HEK293T (cell line): ENCODE measurements around the gene CCDC148.
"Not testable (repeated sequence)": the region's sequence is repeated elsewhere in the genome, so short reads cannot be mapped to it uniquely, and the experiment has no call there.

Source experiments
- CTCF ChIA-PET: fragments of 350-600 bp; formaldehyde crosslinking; extraction: SDS; loops from one replicate; lab custom pipeline; 2021; ENCODE audit warnings: antibody characterized with exemption, inconsistent platforms; lab: Yijun Ruan, JAX
- POLR2A ChIA-PET: fragments of 350-600 bp; formaldehyde crosslinking; extraction: SDS; loops from one replicate; lab custom pipeline; 2020; ENCODE audit warnings: antibody characterized with exemption, inconsistent platforms; lab: Yijun Ruan, JAX
- DNase-seq: peaks from one replicate; pipeline ENCODE4 v3.0.0; 2012; ENCODE audit warnings: mixed read lengths; ENCODE audit errors: extremely low spot score
- ARNT ChIP-seq: fragments of 450-650 bp; IDR thresholded peaks from 2 replicates; pipeline ENCODE4 v1.6.1; 2017; ENCODE audit warnings: mild to moderate bottlenecking
- BHLHE40 ChIP-seq: fragments of 450-650 bp; IDR thresholded peaks from 2 replicates; pipeline ENCODE4 v1.6.1; 2016; ENCODE audit warnings: mild to moderate bottlenecking, moderate library complexity, borderline replicate concordance
- CTBP1 ChIP-seq: fragments of 450-650 bp; IDR thresholded peaks from 2 replicates; pipeline ENCODE4 v1.6.1; 2016; ENCODE audit warnings: borderline replicate concordance
- ELF4 ChIP-seq: fragments of 450-650 bp; IDR thresholded peaks from 2 replicates; pipeline ENCODE4 v1.6.1; 2017; ENCODE audit warnings: antibody characterized with exemption
- FOXA1 ChIP-seq: fragments of 450-650 bp; IDR thresholded peaks from 2 replicates; pipeline ENCODE4 v1.6.1; 2016; ENCODE audit warnings: mild to moderate bottlenecking
- FOXK2 ChIP-seq: fragments of 450-650 bp; IDR thresholded peaks from 2 replicates; pipeline ENCODE4 v1.6.1; 2016; ENCODE audit warnings: mild to moderate bottlenecking
- FOXM1 ChIP-seq: fragments of 450-650 bp; IDR thresholded peaks from 2 replicates; pipeline ENCODE4 v1.6.1; 2017; ENCODE audit warnings: mild to moderate bottlenecking, borderline replicate concordance
- HDGF ChIP-seq: fragments of 450-650 bp; IDR thresholded peaks from 2 replicates; pipeline ENCODE4 v1.6.1; 2017; ENCODE audit warnings: antibody characterized with exemption, borderline replicate concordance
- L3MBTL2 ChIP-seq: fragments of 450-650 bp; conservative IDR thresholded peaks from 2 replicates; pipeline ENCODE4 v1.6.1; 2016; ENCODE audit warnings: mild to moderate bottlenecking
- LEF1 ChIP-seq: fragments of 450-650 bp; IDR thresholded peaks from 2 replicates; pipeline ENCODE4 v1.6.1; 2017; ENCODE audit warnings: mild to moderate bottlenecking, borderline replicate concordance
- NFRKB ChIP-seq: fragments of 450-650 bp; IDR thresholded peaks from 2 replicates; pipeline ENCODE4 v1.6.1; 2016; ENCODE audit warnings: mild to moderate bottlenecking, moderate library complexity
- PKNOX1 ChIP-seq: fragments of 450-650 bp; IDR thresholded peaks from 2 replicates; pipeline ENCODE4 v1.6.1; 2016
- SP1 ChIP-seq: fragments of 450-650 bp; IDR thresholded peaks from 2 replicates; pipeline ENCODE4 v1.6.1; 2017
- SUZ12 ChIP-seq: fragments of 450-650 bp; IDR thresholded peaks from 2 replicates; pipeline ENCODE4 v1.6.1; 2016; ENCODE audit warnings: mild to moderate bottlenecking
- TARDBP ChIP-seq: fragments of 450-650 bp; IDR thresholded peaks from 2 replicates; pipeline ENCODE4 v1.6.1; 2016
- ZNF384 ChIP-seq: fragments of 450-650 bp; IDR thresholded peaks from 2 replicates; pipeline ENCODE4 v1.6.1; 2016

Gene CCDC148

GRCh38 chr2:158234497-158234896 lies 222.1 kb downstream of the CCDC148 start:
- TF ChIP-seq L3MBTL2 (no peak), HDGF (no peak), BHLHE40 (no peak), FOXK2 (no peak), FOXA1 (no peak), PKNOX1 (no peak), LEF1 (no peak), ELF4 (no peak), ARNT (no peak), ZNF384 (no peak), CTBP1 (no peak), FOXM1 (no peak), SP1 (no peak), SUZ12 (no peak), TARDBP (no peak)
- ChIA-PET POLR2A (no interaction called here), CTCF (no interaction called here)
- no peak for DNase-seq

- TF ChIP-seq ARNT: no peak
- TF ChIP-seq NFRKB: no peak
- TF ChIP-seq HDGF: no peak
- no peak for DNase-seq
- ChIA-PET POLR2A (no interaction called here), CTCF (no interaction called here)
Measured at GRCh38 chr2:158232476-158232875, 224.1 kb downstream of the CCDC148 start.

GRCh38 chr2:158228943-158229508 lies 227.5 kb downstream of the CCDC148 start:
- POLR2A ChIA-PET: no interaction called here
- CTCF ChIA-PET: no interaction called here
- no peak for DNase-seq
- TF ChIP-seq LEF1 (no peak), ELF4 (no peak), PKNOX1 (no peak), BHLHE40 (no peak), SUZ12 (no peak), TARDBP (no peak), HDGF (no peak), FOXM1 (no peak), NFRKB (no peak), ZNF384 (no peak), ARNT (no peak), FOXA1 (no peak), SP1 (no peak), CTBP1 (no peak), FOXK2 (no peak), L3MBTL2 (no peak)

- CTCF ChIA-PET, POLR2A ChIA-PET, DNase-seq: not testable (repeated sequence)
Measured at GRCh38 chr2:158223066-158223465, 233.5 kb downstream of the CCDC148 start.

GRCh38 chr2:158221063-158222020 lies 235.2 kb downstream of the CCDC148 start:
- POLR2A ChIA-PET: no interaction called here

More at GRCh38 chr2:158221063-158222020, 235.2 kb downstream of the CCDC148 start:
- CTCF ChIA-PET: no interaction called here
- no peak for DNase-seq
- no peak for TF ChIP-seq ARNT
- TF ChIP-seq L3MBTL2: no peak
- TF ChIP-seq TARDBP: no peak
- no peak for TF ChIP-seq HDGF
- TF ChIP-seq BHLHE40: no peak
- no peak for TF ChIP-seq NFRKB
- TF ChIP-seq SP1: no peak
- TF ChIP-seq SUZ12: no peak
- TF ChIP-seq FOXM1: no peak
- no peak for TF ChIP-seq ZNF384
- no peak for TF ChIP-seq FOXA1
- no peak for TF ChIP-seq ELF4
- no peak for TF ChIP-seq LEF1
- TF ChIP-seq CTBP1: no peak
- TF ChIP-seq PKNOX1: no peak
- TF ChIP-seq FOXK2: no peak
